GM19372 (cell line): ENCODE data around the gene CD44.

Source experiments
- ATAC-seq: cut with Tn5 transposase; IDR thresholded peaks from one replicate; pipeline ENCODE4 v1.9.1; 2021; ENCODE audit warnings: mild to moderate bottlenecking, low read depth, moderate library complexity; ENCODE audit not compliant: unreplicated experiment

Gene CD44

GRCh38 chr11:35277827-35278226 is 138.9 kb downstream of the CD44 start:
- no peak for ATAC-seq

- ATAC-seq = no peak
These were observed 141.8 kb downstream of the CD44 start for GRCh38 chr11:35280727-35281126.

- ATAC-seq = no peak
These were observed 142.3 kb downstream of the CD44 start for GRCh38 chr11:35281169-35281688.
